Astrocyte of the spinal cord (primary cell): ENCODE results near the gene CDC25A.

Experiments
- DNase-seq: peaks from one replicate; pipeline ENCODE4 v3.0.0; 2011; ENCODE audit warnings: low read depth, low spot score
- H3K4me3 ChIP-seq: 2 replicates; pipeline ENCODE4 v1.5.1; 2011; ENCODE audit warnings: low read depth, mild to moderate bottlenecking, low read length, moderate library complexity
- CTCF ChIP-seq: IDR thresholded peaks from 2 replicates; pipeline ENCODE4 v1.5.1; 2012; ENCODE audit warnings: low read depth, mild to moderate bottlenecking, low read length, inconsistent platforms
- in situ Hi-C: cut with HindIII; loops from 2 replicates; pipeline ENCODE4 v1.10.0; 2017; ENCODE audit warnings: low sequenced_read_pairs

Gene CDC25A

GRCh38 chr3:48128774-48129173 lies 59.4 kb downstream of the CDC25A start:
- no peak for TF ChIP-seq CTCF
- in situ Hi-C loops: no loop called here
- no peak overlapping the region for H3K4me3 ChIP-seq
- DNase-seq: no peak

DNA sequence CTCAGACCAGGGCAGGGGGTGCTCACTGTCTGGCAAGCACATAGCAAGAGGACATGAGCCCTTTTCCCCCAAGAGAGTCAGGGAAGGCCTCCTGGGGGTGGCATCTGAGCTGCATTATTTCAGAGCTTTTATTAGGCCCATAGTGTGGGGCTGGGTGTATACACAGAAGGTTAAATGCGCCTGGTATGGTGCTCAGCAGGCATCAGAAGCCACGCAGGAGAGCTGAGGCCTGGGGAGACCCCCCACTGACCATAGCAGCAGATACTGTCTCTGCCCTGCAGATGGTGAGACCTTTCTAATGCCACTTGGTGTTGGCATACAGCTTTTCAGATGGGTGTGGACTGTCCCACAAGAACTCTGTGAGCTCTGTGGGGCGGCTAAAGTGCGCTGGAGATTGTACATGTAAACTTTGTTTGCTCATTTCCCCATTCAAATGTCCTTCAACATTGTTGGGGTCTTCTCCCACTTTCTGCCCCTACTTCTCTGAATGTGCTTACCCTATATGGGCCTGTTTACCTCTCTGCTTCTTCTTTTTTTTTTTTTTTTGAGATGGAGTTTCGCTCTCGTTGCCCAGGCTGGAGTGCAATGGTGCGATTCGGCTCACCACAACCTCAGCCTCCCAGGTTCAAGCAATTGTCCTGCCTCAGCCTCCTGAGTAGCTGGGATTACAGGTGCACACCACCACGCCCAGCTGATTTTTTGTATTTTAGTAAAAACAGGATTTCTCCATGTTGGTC lies 62.2 kb downstream of the CDC25A start:
- H3K4me3 ChIP-seq: no peak overlapping the region
- in situ Hi-C loops: no loop called here
- TF ChIP-seq CTCF: no peak
- no peak for DNase-seq

- no peak overlapping the region for H3K4me3 ChIP-seq
- in situ Hi-C loops: no loop called here
- DNase-seq: peak; percentile 54
- no peak for TF ChIP-seq CTCF
These were observed 63.1 kb downstream of the CDC25A start for GRCh38 chr3:48125013-48125705.

DNA sequence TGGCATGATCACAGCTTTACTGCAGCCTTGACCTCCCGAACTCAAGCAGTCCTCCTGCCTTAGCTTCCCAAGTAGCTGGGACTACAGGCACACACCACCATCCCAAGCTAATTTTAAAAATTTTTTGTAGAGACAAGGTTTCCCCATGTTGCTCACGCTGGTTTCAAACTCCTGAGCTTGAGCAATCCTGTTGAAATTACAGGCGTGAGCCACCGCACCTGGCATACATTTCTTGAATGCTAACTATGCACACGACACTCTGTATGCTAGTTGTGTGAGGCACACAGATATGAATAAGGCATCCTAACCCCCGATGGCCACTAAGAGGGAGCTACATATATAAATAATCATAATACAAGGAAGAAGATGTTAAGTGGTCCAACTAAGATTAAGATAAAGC lies 64.9 kb downstream of the CDC25A start:
- in situ Hi-C loops: no loop called here
- no peak overlapping the region for H3K4me3 ChIP-seq
- TF ChIP-seq CTCF: no peak
- no peak for DNase-seq

GRCh38 chr3:48122504-48122903 lies 65.7 kb downstream of the CDC25A start:
- H3K4me3 ChIP-seq: no peak overlapping the region
- no peak for DNase-seq
- TF ChIP-seq CTCF: no peak
- in situ Hi-C loops: no loop called here

GRCh38 chr3:48120223-48120622 lies 68.0 kb downstream of the CDC25A start:
- DNase-seq: no peak
- in situ Hi-C loops: no loop called here
- no peak for TF ChIP-seq CTCF
- H3K4me3 ChIP-seq: no peak overlapping the region
